GM19023 (cell line): Measurements from ENCODE around the gene SLC51A.
"Not testable (repeated sequence)": the region's sequence is repeated elsewhere in the genome, so short reads cannot be mapped to it uniquely, and the experiment has no call there.

Experiments
- ATAC-seq: cut with Tn5 transposase; IDR thresholded peaks from one replicate; pipeline ENCODE4 v1.9.1; 2021; ENCODE audit warnings: mild to moderate bottlenecking, moderate library complexity; ENCODE audit not compliant: unreplicated experiment

Gene SLC51A

DNA sequence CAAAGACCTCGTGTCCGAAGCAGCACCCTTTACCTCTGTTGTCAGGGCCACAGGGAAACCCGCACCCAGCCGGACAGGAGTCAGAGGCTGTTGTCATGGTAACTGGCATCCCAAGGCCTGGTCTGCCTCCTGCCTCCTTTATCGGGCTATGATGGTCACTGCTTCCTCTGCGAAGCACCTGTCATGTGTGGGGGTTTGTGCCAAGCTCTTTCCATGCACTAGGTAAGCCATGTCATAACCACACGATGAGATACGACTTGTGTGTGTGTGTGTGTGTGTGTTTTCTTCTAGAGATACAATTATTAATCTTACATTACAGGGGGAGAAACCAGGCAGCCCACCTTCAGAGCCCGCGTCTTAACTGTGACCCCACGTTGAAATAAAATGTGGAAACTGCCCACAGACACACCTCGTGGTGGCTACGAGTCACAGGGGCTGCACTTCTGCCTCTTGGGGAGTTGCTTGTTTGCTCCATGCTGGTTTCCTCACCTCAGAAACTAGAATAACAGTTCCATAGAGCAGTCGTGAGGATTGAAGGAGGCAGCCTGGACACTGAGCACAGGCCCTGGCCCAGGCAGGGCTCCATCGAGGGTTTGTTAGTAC, 23.1 kb upstream of the SLC51A start:
- no peak for ATAC-seq

DNA sequence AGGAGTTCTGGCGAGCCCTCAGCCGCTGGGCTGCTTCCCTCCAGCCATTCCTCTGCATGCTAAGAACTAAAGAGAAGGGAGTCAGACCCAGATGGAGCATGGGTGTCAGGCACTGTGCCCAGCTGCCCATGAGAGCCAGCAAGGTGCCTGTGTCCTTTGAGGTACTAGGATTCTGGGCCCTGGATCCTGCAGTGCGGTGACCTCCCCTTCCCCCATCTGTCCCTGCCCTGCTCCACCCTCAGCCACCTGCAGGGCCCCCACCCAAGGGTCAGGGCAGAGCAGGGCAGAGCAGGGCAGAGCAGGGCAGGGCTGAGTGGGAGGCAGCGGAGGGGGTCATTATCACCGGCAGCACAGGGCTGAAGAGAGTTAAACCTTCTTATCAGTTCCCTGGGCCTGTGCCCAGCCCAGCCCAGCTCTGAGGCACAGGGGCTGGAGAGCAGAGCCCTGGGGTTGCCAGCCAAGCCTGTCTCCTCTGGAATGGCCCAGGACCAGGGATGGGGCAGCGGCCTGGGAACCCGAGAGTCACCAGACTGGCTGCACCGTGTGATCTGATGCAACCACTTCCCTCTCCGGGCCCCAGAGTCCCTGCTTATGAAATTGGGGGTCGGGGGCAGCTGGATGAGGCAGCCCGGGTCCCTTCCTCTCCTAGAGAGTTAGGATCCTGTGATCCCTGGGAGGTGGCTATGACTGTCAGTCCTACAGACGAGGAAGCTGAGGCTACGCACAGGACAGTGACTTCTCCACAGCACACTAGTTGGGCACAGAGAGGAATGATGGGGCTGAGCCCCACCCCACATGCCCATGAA, 22.4 kb upstream of the SLC51A start:
- ATAC-seq, result no peak

DNA sequence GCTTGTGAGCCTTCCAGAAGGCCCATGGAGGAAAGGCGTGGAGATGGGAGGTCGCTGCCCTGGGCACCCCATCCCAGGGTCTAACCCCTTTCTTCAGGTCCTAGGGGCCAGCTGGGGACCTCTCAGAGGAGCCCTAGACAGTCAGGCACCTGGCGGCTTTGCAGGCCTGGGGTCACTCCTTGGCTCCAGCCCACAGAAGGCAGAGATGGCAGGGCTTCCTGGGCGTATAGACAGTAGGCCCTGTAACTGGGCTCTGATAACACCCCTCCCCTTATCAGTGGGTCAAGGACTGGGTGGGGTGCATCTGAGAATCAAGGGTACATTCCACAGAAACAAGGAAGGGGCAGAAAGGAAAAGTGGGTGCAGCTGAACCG, 21.8 kb upstream of the SLC51A start:
- no peak for ATAC-seq

DNA sequence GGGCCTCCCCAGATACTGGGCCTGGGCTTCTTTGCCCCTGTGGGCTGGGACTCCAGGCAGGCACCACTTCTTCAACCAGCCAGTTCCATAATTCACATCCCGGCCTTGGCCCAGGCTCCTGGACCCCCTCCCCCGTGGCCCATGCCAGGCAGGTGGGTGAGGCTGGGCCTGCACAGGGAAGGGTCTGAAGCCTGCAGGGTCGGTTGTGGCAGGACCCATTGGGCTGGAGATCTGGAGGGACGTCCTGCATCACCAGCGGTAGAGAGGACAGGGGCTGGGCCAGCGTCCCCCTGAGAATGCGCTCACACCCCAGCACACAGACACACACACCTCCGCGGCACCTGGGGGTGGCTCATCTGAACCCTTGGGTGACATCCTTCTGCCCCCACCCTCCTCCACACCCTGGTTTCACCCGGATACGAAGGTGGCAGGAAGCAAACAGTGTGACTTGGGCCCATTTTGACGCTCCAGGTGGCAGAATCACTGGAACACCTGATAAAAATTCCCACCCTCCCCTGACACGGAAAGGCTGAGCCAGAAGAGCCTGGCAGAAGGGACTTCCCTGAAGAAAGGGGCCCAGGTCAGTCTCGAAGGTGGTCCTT, 20.6 kb upstream of the SLC51A start:
- ATAC-seq, result no peak

DNA sequence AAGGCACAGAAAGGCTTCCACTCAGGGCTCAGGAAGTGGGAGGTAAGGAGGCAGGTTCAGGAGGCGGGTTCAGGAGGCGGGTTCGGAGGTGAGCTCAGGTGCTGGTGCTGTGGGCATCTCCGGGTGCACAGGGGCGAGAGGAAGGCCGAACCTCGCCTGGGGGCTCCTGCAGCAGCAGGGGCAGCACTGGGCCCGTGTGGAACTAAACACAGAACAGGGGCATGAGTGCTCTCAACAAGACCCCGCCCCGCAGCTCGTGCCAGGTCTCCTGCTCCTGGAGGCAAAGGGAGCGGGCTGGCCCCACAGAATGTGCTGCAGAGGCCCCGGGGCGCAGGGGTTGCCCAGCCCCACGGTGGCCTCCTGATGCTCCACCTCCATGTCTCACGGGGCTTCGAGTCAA, 18.8 kb upstream of the SLC51A start:
- no peak for ATAC-seq

DNA sequence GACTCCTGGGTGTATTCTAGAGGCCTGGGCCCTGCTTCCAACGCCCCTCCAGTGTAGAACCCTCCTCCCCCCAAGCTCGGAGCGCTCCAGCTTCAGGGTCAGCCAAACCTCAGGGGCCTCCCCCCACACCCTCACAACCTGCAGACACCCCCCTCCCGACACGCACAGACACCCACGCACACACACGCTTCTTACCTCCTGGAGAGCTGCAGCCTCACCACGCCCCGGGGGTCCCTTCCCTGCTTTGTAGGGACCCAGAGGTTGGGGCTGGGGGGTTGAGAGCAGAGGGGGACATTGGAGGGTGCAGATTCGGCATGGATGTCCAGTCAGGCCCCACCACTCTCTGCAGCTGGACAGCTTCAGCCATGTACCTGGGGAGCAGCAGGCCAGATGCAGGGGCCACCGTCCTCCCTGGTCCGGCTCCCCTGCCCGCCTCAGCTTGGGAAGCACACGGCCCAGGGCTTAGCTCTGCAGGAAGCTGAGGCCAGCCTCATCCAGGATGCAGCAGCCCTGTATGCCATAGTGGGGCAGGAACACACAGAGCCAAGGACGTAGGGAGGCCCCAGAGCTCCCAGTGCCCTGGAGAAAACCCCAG, 18.2 kb upstream of the SLC51A start:
- ATAC-seq, result no peak

DNA sequence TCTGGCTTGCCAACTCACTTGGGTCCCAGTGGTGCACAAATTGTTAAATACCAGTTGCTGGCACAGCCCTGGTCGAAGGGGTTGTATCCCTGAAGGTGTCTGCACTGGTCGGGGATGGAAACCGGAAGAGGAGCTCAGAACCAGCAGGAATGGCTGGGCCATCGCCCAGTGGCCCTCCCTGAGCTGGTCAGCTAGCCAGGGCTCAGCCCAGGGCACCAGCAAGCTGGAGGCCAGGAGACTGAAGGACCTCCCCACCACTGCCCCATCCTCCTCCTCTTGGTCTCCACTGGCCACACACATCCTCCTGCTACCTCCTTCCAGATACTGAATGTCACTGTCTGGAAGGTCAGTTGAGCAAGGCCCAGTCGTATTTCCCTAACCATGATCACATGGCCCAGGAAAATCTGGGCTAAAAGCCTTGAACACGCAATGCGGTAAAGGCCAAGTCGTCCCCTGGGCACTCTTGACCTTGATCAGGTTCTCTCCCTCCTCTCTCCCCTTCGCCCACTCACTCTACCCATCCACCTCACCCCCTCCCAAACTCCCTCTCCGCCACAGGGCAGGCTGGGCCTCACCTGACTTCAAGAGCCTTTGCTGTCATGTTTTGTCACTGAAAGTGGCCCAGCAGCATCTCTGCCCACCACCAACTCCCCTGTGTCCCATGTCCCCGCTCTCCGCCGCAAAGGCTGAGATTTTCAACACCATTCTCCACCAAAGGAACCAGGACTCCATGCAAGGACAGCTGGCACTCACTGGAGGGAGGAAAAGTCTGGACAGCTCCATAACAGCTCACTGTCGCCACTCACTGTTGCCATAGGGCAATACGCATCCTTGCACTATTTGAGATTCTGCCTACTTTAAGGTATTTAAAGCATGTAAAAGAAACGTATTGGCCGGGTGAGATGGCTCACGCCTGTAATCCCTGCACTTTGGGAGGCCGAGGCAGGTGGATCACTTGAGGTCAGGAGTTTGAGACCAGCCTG, 17.3 kb upstream of the SLC51A start:
- no peak for ATAC-seq

DNA sequence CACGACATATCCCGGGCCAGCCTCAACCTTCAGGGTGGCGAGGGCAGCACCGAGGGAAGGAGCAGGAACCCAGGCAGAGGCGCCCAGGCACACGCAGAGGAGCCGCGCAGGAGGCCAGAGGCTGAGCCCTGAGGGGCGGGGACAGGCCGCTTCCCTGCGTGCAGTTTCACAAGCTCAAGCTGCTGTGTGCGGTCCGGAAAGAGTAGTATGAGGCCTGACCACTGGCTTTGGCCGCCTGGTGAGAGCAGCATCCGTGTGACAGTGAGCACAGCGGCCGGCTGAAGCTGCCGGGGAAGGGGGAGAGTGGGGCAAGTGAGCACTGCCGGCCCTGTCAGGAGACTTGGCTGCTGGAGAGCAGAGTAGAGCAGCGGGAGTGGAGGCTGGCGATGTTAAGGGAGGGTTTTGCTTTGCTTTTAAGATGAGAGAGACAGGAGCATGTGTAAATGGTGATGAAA, 13.8 kb upstream of the SLC51A start:
- ATAC-seq, result no peak

DNA sequence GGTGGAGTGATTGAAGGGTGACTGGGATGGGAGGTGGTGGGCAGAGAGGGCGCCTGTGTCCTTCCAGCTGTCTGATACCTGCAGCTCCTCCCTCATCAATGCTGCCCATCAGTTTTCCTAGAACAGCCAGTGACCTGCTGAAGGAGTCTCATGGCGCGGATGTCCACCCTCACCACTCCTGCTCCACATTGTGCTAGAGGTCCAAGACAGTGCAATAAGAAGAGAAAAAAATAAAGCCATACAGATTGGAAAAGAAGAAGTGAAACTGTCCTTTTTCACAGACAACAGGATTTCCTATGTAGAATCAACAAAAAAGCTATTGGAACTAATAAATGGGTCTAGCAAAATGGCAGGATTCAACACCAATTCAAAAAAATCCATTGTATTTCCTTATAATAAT, 12.5 kb upstream of the SLC51A start:
- ATAC-seq, result no peak

DNA sequence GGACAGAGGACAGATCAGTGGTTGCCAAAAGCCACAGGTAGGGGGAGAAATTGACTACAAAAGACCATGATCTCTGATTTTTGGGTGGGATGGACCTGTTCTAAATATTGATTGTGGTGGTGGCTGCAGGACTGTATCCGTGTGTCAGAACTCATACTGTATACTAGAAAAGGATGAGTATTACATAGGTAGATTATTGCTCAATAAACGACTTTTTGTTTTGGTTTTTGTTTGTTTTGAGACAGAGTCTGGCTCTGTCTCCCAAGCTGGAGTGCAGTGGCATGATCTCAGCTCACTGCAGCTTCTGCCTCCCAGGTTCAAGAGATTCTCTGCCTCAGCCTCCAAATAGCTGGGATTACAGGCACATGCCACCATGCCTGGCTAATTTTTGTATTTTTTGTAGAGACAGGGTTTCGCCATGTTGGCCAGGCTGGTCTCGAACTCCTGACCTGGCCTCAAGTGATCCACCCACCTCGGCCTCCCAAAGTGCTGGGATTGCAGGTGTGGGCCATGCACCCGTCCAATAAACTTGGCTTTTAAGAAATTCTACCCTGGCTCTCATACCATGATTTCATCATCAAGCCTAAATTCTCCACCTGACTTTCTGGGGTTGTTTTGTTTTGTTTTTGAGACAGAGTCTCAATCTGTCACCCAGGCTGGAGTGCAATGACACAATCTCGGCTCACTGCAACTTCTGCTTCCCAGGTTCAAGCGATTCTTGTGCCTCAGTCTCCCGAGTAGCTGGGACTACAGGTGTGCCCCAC, 10.7 kb upstream of the SLC51A start:
- not testable (repeated sequence) for ATAC-seq

DNA sequence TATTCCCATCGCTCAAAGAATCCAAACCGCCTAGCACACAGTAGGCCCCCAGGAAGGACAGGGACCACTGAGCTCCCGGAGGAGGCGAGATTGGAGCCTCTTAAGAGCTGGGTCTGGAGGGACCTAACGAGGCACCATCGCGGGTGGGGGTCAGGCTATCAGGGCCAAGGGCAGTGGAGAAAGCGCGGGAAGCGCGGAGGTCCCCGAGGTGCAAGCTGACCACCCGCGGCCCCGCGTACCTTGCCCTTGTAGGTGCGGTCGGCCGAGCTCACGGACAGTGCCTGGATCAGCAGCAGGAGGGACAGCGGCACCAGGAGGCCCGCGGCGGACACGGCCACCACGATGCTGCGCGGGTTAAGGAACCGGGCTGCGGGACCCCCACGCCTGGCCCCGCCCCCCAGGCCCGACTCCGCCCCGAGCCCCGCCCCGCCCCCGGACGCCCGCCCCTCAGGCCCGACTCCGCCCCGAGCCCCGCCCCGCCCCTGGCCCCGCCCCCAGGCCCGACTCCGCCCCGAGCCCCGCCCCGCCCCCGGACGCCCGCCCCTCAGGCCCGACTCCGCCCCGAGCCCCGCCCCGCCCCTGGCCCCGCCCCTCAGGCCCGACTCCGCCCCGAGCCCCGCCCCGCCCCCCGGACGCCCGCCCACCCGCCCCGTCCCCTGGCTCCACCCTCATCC, 9.0 kb upstream of the SLC51A start:
- no peak for ATAC-seq

DNA sequence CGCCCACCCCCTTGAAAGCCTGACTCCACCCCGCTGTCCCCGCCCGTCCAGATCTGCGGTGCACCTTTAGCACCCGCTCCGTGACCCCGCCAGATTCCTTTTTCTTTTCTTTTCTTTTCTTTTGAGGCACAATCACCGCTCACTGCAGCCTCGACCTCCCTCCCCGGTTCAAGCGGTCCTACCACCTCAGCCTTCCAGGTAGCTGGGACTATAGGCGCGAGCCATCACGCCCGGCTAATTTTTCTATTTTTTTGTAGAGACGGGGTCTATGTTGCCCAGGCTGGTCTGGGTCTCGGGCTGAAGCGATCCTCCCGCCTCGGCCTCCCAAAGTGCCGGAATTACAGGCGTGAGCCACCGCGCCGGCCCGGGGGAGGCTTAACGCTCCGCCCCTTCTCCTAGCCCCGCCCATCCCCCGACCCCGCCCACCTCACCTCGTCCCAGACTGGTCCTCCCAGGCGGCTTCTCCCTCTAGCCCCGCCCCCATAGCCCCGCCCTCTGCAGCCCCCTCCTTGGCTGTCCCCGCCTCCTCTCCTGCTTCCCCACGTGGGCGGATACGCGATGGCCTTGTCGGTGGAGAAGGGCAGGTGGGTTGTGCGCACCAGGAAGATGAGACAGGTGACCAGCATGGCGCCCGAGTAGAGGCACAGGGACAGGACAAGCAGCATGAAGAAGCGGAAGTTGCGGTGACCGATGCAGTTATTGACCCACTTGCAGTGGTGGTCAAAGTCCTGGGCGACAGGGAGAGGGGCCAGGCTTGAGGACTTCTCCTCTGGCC, 8.3 kb upstream of the SLC51A start:
- no peak for ATAC-seq

DNA sequence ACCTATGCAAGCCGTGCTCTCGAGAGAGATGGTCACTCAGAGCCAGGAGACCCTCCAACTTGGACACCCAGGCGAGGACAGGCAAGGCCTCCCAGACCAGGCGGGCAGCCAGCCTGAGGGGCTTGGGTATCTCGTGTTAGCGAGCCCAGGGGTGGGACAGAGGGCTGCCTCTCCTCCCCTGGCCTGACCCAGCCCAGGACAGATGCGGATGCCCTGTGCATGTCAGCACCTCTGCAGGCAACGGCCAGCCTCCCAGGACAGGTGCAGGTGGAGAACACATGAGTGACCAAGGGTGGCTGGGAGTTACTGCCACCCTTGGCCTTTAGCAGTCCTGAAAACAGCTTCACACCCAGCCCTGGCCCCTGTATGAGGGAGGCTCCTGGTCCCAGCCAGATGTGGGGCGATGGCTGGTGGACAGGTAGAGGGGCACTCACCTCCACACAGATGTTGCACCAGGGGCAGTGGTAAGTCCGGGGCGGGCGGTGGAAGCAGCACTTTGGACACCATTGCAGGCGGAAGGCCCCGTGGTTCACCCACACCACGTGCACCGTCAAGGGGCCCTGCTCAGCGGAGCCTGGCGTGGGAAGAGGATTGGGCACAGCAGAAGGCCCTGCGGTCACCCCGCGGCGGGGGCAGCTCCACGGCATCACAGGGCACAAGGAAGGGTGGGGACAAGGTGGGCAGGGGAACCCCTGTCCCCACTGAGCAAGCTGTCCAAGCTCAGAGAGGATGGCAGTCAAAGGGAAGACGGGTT, 7.2 kb upstream of the SLC51A start:
- ATAC-seq, result no peak

DNA sequence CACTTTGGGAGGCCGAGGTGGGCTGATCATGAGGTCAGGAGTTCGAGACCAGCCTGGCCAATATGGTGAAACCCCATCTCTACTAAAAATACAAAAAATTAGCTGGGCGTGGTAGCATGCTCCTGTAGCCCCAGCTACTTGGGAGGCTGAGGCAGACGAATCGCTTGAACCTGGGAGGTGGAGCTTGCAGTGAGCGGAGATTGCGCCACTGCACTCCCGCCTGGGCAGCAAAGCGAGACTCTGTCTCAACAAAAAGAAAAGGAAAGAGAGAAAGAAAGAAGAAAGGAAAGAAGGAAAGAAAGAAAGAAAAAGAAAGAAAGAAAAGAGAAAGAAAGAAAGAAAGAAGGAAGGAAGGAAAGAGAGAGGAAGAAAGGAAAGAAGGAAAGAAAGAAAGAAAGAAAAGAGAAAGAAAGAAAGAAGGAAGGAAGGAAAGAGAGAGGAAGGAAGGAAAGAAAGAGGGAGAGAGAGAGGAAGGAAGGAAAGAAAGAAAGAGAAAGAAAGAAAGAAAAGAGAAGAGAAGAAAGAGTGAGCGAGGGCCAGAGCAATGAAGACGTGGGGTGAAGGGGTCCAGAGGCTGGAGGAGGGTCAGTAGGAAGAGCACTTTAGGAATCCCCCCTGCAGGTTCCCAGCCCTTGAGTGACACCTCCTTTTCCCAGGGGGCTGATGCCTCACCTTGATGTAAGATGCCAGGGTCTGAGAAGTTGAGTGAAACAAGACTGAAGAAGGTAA, 6.2 kb upstream of the SLC51A start:
- not testable (repeated sequence) for ATAC-seq

DNA sequence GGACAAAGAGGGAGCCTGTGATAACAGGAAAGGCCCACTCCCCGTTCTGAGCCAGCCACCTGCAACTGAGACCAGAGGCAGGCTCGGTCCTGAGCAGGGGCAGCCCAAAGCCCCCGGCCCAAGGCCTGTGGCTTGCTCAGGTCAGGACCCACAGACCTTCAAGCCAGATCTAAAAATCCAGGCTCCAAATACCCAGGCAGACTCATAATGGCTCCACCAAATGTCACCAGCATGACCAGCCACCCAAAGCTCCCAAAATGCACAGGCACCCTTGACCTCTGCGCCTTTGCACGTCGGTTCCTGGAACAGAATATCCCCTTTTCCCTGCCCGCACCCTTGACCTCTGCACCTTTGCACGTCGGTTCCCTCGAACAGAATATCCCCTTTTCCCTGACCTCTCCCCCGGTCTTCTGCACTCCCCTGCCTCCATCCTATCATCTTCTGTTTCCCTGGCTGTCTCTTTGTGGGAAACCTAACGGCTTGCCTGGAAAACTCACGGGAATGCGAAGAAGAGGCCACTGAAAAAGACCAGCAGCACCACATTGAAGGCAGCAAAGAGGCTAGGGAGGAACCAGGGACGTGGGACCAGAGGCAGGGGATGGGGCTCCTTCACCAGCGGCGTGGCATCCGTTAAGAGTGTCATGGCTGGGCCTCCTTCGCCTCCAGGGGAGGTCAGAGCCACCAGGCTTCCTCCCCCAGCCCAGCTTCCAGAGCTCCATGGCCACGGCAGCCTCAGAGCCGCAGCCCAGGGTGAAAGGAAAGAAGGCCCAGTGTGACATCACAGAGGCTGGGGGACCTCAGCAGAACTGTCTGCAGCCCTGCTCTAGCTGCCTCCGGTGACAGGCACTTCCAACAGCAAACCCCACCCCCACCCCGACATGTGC, 5.4 kb upstream of the SLC51A start, which contains the start of gene ZDHHC19:
Gene ZDHHC19 (minus strand): TSS at position 728 of the 884 bp plus-strand sequence. CDS start 85 bp downstream, at position 643.
- ATAC-seq, result no peak

DNA sequence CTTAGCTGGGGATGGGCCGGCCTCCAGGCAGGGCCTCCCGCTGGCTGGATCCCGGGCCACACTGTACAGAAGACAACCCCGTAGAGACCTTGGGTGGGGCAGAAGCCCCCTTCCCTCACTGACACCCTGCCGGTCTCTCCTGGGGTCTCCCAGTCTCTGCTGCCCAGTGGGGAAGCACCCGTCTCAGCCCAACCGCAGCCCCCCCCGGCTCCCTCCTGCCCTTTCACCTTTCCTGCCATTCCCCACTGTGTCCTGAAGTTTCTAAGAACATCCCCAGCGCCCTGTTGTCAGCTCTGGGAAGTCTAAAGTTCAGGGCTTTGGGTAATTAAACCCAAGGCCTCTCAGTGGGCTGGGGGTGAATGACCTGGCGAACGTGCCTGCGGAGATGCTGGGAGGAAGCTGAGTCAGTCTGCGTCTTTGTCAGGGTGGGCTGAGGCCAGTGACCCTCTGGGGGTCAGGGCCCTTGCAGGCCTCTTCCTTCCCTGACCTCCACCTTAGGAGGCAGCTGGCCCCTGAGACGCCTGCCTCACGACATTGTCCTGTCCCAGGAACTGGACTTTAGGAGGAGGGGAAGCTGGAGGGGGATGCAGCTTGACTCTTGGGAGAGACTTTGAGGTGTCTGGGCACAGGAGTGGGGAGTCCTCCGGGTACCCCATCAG, 1.4 kb upstream of the SLC51A start:
- no peak for ATAC-seq
